NCI-H1092 (cell line): ENCODE measurements around the gene ERBB2.
"Not testable (repeated sequence)": the region's sequence is repeated elsewhere in the genome, so short reads cannot be mapped to it uniquely, and the experiment has no call there.

Source experiments
- DNase-seq: peaks from one replicate; lab custom pipeline; 2025; lab: John Stamatoyannopoulos, UW

Gene ERBB2

GRCh38 chr17:39745335-39746144 is 45.7 kb downstream of the ERBB2 start:
- DNase-seq = no peak

- DNase-seq = no peak
These were observed 46.2 kb downstream of the ERBB2 start for GRCh38 chr17:39746145-39746461.

GRCh38 chr17:39747745-39748144 is 47.9 kb downstream of the ERBB2 start:
- no peak for DNase-seq

- not testable (repeated sequence) for DNase-seq
These were observed 48.7 kb downstream of the ERBB2 start for GRCh38 chr17:39748444-39749034.

- DNase-seq = no peak
These were observed 50.5 kb downstream of the ERBB2 start for GRCh38 chr17:39750131-39751015.

- no peak for DNase-seq
These were observed 51.2 kb downstream of the ERBB2 start for GRCh38 chr17:39751016-39751543.

GRCh38 chr17:39751637-39752036 is 51.8 kb downstream of the ERBB2 start:
- no peak for DNase-seq

GRCh38 chr17:39752241-39752881 is 52.5 kb downstream of the ERBB2 start:
- no peak for DNase-seq

- peak; percentile 22 for DNase-seq
These were observed 53.8 kb downstream of the ERBB2 start for GRCh38 chr17:39753514-39754160.

- DNase-seq = peak; percentile 45
These were observed 54.5 kb downstream of the ERBB2 start for GRCh38 chr17:39754161-39754957.

- DNase-seq = no peak
These were observed 55.2 kb downstream of the ERBB2 start for GRCh38 chr17:39754958-39755553.

- DNase-seq = no peak
These were observed 55.9 kb downstream of the ERBB2 start for GRCh38 chr17:39755554-39756379.

GRCh38 chr17:39756380-39757079 is 56.7 kb downstream of the ERBB2 start:
- DNase-seq = no peak

- DNase-seq = no peak
These were observed 57.4 kb downstream of the ERBB2 start for GRCh38 chr17:39757176-39757662.

GRCh38 chr17:39757931-39758873 is 58.3 kb downstream of the ERBB2 start:
- DNase-seq = no peak

GRCh38 chr17:39759204-39759603 is 59.3 kb downstream of the ERBB2 start:
- no peak for DNase-seq

GRCh38 chr17:39761861-39762496 is 62.1 kb downstream of the ERBB2 start:
- no peak for DNase-seq
